NT2/D1 (cell line): ENCODE measurements around the gene INVS.

Experiments
- SUZ12 ChIP-seq: IDR thresholded peaks from 2 replicates; pipeline ENCODE4 v1.6.1; 2011; ENCODE audit not compliant: insufficient read length, insufficient read depth; ENCODE audit errors: extremely low read depth
- YY1 ChIP-seq: IDR thresholded peaks from 2 replicates; pipeline ENCODE4 v1.6.1; 2011; ENCODE audit not compliant: insufficient read length, insufficient read depth
- ZNF274 ChIP-seq: IDR thresholded peaks from 2 replicates; pipeline ENCODE4 v1.6.1; 2011; ENCODE audit warnings: mild to moderate bottlenecking, low read depth, low read length

- TF ChIP-seq SUZ12 = no peak
- no peak for TF ChIP-seq ZNF274
- TF ChIP-seq YY1 = no peak
Observed at GRCh38 chr9:100317706-100318105, 218.7 kb downstream of the INVS start.
